Type B pancreatic cell (in vitro differentiated cells): Measurements from ENCODE around the gene C1orf167. TPM values are rescaled to one million over a fixed set of nuclear protein-coding genes. Genes with fewer than 3 reads are reported as not detected.
A peak's percentile ranks its signal among the peaks of the same experiment; 100 is the strongest.

ENCODE experiments used
- DNase-seq: peaks from one replicate; pipeline ENCODE4 v3.0.0; 2021; ENCODE audit warnings: mixed read lengths; ENCODE audit not compliant: unreplicated experiment; ENCODE audit errors: extremely low spot score
- H3K27ac Mint-ChIP-seq: 2 replicates; pipeline ENCODE4 v1.8.0; 2021; ENCODE audit warnings: mild to moderate bottlenecking, mixed read lengths
- H3K27me3 Mint-ChIP-seq: 2 replicates; pipeline ENCODE4 v1.8.0; 2021; ENCODE audit warnings: mixed read lengths
- H3K36me3 Mint-ChIP-seq: 2 replicates; pipeline ENCODE4 v1.8.0; 2021; ENCODE audit warnings: mixed read lengths
- H3K4me1 Mint-ChIP-seq: one replicate; pipeline ENCODE4 v1.8.0; 2021; ENCODE audit warnings: mixed read lengths; ENCODE audit not compliant: unreplicated experiment
- H3K4me3 Mint-ChIP-seq: 2 replicates; pipeline ENCODE4 v1.8.0; 2021; ENCODE audit warnings: mild to moderate bottlenecking, mixed read lengths
- H3K9me3 Mint-ChIP-seq: 2 replicates; pipeline ENCODE4 v1.8.0; 2021; ENCODE audit warnings: mixed read lengths
- total RNA-seq: library from RNA; stranded (reverse); gene quantifications from 2 replicates; pipeline ENCODE4 v1.2.1, GENCODE V29; 2021; ENCODE audit warnings: low replicate concordance
- TF ChIP-seq, protein P1 (sequence below): fragments of 200-600 bp; sonication (generic); conservative IDR thresholded peaks from 2 replicates; pipeline ENCODE4 v1.5.0; 2021; ENCODE audit warnings: antibody characterized with exemption, mild to moderate bottlenecking

C1orf167 gene
- total RNA-seq, 1 donor from 2014 or later: not detected

DNA sequence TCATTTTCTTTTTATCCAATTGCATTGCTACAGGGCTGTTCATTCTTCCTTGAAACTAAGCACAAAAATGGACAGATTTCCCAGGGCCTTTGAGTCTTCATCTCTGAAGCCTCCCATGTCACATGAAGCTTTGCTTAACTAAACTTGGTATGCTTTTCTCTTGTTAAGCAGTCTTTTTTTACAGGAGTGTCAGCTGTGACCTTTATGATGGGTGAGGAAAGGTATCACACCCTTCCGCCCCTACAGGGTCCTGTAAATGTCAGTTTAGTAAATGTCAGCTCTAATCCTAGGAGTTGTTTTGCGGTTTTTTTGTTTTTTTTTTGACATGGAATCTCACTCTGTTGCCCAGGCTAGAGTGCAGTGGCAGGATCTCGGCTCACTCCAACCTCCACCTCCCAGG, 28.7 kb upstream of the C1orf167 start:
- Mint-ChIP-seq H3K4me3 (peak overlapping the region; percentile 35), H3K4me1 (peaks cover 35% of the 10 kb centered on the region), H3K9me3 (no peaks in the 10 kb centered on the region), H3K27me3 (no peaks in the 10 kb centered on the region), H3K27ac (peak overlapping the region; percentile 97), H3K36me3 (no peaks in the 10 kb centered on the region)
- no peak for DNase-seq
- TF ChIP-seq, protein P1, sequence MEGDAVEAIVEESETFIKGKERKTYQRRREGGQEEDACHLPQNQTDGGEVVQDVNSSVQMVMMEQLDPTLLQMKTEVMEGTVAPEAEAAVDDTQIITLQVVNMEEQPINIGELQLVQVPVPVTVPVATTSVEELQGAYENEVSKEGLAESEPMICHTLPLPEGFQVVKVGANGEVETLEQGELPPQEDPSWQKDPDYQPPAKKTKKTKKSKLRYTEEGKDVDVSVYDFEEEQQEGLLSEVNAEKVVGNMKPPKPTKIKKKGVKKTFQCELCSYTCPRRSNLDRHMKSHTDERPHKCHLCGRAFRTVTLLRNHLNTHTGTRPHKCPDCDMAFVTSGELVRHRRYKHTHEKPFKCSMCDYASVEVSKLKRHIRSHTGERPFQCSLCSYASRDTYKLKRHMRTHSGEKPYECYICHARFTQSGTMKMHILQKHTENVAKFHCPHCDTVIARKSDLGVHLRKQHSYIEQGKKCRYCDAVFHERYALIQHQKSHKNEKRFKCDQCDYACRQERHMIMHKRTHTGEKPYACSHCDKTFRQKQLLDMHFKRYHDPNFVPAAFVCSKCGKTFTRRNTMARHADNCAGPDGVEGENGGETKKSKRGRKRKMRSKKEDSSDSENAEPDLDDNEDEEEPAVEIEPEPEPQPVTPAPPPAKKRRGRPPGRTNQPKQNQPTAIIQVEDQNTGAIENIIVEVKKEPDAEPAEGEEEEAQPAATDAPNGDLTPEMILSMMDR: no peak

DNA sequence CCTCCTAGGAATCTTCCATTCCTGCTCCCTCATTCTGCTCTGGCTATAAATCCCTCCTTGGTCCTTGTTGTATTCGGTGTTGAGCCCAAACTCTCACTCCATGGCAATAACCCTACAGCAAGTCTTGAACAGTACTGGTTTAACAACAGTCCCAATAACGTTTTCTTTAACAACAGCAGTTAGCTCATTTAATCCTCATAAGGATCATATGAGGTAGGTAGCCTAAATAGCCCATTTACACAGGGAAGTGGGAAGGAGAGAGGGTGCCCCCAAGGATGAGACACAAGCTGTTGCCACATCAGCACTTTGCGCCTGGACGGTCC, 26.5 kb upstream of the C1orf167 start:
- no peak for DNase-seq
- TF ChIP-seq, protein P1: no peak
- no peaks in the 10 kb centered on the region for H3K9me3 Mint-ChIP-seq

DNA sequence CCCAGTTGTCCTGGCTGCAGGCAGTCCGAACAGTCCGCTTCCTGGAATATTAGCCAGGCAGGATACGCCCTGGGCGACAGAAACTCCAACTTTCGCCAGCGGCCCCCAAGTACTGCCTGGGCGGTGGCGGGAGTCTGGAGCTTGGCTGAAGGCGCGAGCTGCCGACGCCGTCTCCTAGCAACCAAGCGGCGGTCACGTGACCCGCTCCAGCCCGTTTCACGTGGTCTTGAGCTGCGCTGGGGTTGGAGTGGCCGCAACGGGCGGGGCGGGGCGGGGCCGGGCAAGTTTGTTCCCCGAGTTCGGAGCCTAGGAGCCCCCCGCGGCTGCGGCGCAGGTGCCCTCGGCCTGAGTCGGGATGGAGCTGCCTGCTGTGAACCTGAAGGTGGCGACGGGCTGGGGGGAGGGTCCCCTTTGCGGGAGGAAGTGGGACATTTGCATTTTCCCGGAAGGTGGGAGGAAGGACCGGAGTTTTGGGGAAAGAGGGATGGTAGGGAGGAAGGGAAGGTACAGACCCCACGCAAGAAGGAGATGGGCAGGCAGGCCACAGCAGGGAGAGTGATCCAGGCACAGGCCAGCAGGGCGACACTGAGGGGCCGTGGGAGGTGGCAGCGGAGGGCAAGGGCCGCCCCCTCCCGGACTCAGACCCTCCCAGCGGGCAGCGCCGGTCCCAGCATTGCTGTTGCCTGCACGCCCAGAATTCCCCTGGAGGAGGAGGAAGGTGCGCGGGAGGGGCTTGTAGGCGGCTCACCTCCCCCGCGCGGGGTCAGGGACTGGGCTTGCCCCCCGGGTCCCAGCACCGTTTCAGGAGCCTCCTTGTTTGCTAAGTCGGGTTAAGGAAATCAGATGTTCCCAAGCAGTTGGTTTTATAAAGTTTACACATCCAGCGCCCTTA, 25.9 kb upstream of the C1orf167 start, which contains the start of gene AGTRAP:
Gene AGTRAP, plus strand, starts transcription at position 283 of the 892 bp plus-strand sequence. Its CDS starts 73 bp downstream, at position 356.
- TF ChIP-seq, protein P1: peak; percentile 27
- Mint-ChIP-seq H3K36me3 (no peaks in the 10 kb centered on the region), H3K4me3 (peak within 1 kb of the TSS; percentile 93), H3K4me1 (peaks cover 37% of the 10 kb centered on the region), H3K27me3 (no peaks in the 10 kb centered on the region), H3K9me3 (no peaks in the 10 kb centered on the region), H3K27ac (peak within 1 kb of the TSS; percentile 86)
- peak; percentile 94 for DNase-seq

More for the DNA sequence above, 26.5 kb upstream of the C1orf167 start:
- Mint-ChIP-seq H3K4me1 (peaks cover 35% of the 10 kb centered on the region), H3K27me3 (no peaks in the 10 kb centered on the region), H3K4me3 (peak overlapping the region; percentile 93), H3K27ac (peak overlapping the region; percentile 12), H3K36me3 (no peaks in the 10 kb centered on the region)

DNA sequence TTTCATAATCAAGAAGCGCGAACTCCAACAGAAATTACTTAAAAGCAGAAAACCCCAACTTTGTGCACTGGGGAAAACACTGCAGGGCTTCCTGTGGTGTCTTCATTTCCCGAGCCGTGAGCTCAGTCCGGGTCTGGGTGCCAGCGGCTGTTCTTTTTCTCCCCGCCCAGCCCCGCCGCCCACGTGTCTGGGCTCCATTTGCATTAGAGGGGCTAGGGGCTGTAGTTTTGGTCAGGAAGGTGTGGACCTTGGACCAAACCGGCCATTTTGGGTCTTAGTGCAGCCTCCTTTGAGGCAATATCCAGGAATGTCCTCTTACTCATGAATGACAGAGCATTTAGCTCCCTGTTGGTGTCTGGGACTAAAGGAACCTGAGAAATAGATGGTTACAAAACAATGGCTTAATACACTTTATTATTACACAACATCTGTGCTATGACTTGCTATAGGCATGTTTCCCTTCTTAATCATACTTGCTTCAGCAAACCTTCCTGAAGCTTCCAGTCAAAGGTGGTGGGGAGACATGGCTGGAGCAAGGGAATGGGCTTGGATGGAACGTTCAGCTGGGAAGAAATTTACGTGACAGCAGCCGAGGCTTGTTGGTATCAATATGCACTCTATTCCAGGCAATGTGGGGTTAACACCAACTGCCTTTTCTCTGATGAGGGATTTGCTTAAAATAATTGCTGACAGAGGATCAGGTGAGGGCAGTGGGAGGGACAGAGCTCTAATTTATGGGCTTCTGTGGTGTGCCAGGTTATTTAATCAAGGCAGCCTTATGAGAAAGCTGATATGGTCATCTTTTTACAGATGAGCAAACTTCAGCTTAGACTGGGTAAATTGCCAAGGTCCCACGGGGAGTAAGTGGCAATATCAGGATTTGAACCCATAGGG, 25.0 kb upstream of the C1orf167 start:
- Mint-ChIP-seq H3K9me3 (no peaks in the 10 kb centered on the region), H3K27me3 (no peaks in the 10 kb centered on the region), H3K36me3 (no peaks in the 10 kb centered on the region), H3K27ac (peak overlapping the region; percentile 86), H3K4me1 (peaks cover 29% of the 10 kb centered on the region), H3K4me3 (peak overlapping the region; percentile 93)
- DNase-seq: no peak
- TF ChIP-seq, protein P1: no peak

DNA sequence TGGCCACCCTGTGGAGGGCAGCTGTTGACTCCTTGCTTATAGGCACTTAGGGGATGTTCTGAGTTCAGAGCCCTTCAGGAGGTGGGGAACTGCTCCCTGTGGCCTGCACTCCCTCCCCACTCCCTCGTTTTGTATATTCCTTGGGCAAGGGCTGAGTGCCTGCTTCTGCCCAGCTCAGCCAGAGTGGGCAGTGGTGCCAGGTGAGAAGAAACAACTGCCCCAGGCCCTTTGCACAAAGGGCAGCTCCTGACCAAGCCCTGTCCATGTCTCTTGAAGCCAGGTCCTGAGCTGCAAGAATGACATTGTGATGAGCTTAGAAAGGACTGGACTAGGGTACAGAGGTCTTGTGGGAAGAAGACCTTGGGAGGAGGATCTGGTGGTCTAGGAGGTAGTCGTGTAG, 23.9 kb upstream of the C1orf167 start:
- H3K27me3 Mint-ChIP-seq: no peaks in the 10 kb centered on the region
- no peaks in the 10 kb centered on the region for H3K36me3 Mint-ChIP-seq
- H3K27ac Mint-ChIP-seq: no peak overlapping the region
- DNase-seq: no peak
- TF ChIP-seq, protein P1: no peak
- H3K4me3 Mint-ChIP-seq: peak overlapping the region; percentile 51
- H3K4me1 Mint-ChIP-seq: peaks cover 28% of the 10 kb centered on the region
- H3K9me3 Mint-ChIP-seq: no peaks in the 10 kb centered on the region
